SU-DHL-6 (cell line): Measurements from ENCODE around the gene FOXN3.

Experiments
- EZH2phosphoT487 ChIP-seq: fragments of 200-600 bp; sonication (generic), shearing (Covaris generic); conservative IDR thresholded peaks from 2 replicates; pipeline ENCODE4 v1.6.1; 2018; ENCODE audit warnings: mild to moderate bottlenecking, antibody characterized with exemption, low read length, moderate library complexity, mixed read lengths
- TF ChIP-seq, protein P1 (sequence below): fragments of 200-600 bp; sonication (generic); IDR thresholded peaks from one replicate; pipeline ENCODE4 v1.5.1; 2017; ENCODE audit warnings: antibody characterized with exemption, mild to moderate bottlenecking, low read length, moderate library complexity; ENCODE audit not compliant: insufficient read depth, poor library complexity, severe bottlenecking

DNA sequence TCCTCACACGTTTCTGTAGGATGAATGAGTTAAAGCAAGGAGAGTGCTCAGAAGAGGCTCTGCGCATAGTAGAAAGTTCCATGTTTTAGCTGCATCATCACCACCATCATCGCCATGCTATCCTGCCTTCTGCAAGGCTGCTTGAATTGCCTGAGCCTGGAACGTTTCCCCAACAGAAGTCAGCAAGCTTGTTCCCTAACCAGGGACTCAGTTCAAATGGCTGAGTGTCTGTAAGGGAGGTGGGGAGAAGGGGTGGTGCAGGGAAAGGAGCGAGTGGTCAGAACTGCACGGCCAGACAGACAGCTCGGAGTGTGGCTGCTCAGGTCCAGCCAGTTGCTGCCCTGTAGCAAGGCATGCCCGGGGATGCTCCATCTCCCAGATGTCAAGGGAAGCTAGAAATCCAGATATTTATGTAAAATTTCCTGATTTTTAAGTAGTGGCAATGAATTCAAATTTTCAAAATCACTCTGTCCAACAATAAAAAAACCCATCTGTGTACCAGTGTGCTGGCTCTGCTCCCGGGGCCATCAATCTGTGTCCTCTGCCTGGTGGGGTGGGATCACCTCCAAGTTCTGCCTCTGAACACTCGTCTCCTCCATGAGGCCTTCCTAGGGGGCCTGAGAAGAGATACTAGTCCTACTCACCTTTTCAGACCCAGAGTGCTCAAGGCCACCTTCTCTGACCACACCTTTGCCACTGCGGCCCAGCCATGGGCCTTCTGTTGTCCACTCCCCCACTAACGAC is 162.7 kb downstream of the FOXN3 start:
- TF ChIP-seq, protein P1, sequence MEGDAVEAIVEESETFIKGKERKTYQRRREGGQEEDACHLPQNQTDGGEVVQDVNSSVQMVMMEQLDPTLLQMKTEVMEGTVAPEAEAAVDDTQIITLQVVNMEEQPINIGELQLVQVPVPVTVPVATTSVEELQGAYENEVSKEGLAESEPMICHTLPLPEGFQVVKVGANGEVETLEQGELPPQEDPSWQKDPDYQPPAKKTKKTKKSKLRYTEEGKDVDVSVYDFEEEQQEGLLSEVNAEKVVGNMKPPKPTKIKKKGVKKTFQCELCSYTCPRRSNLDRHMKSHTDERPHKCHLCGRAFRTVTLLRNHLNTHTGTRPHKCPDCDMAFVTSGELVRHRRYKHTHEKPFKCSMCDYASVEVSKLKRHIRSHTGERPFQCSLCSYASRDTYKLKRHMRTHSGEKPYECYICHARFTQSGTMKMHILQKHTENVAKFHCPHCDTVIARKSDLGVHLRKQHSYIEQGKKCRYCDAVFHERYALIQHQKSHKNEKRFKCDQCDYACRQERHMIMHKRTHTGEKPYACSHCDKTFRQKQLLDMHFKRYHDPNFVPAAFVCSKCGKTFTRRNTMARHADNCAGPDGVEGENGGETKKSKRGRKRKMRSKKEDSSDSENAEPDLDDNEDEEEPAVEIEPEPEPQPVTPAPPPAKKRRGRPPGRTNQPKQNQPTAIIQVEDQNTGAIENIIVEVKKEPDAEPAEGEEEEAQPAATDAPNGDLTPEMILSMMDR = no peak
- no peak for TF ChIP-seq EZH2phosphoT487
